HG02588 (cell line): Measurements from ENCODE around the gene FKBP15.

Source experiments
- ATAC-seq: cut with Tn5 transposase; IDR thresholded peaks from one replicate; pipeline ENCODE4 v1.9.1; 2021; ENCODE audit warnings: mild to moderate bottlenecking, moderate library complexity; ENCODE audit not compliant: unreplicated experiment

FKBP15 gene

DNA sequence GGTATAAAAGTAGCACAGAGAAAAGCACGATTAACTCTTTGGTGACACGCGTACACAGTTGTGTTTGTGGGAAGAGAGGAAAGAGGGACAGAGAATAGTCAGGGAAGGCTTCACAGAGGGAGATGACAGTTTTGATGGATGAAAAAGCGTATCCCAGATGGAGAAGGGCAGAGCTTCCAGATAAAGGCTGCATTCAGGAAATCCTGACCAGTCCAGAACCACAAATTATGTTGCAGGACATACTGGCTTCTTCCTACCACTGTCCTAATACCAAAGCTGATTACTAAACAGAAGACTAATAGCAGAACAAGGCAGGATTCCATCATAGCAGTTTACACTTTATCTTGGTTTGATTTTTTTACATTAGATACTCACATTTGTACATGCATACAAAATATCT is 35.8 kb downstream of the FKBP15 start:
- ATAC-seq: no peak

DNA sequence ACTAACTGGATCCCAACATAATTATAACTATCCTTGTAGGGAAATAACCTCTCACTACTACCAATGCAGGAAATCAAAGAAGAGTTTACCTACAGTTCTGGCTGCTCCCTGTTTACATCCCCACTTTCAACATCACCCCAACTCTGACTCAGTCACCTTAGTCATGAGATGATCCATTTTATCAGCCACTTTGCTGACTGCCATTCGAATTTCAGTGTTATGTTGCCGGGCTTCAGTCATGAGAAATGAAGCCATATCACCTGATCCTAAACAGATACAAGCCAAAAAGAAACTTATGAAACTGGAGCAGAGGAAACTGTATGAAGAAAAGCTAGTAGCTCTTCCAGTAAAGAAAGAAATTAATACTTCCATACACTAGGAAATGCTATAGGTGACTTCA is 36.5 kb downstream of the FKBP15 start:
- ATAC-seq: no peak

- no peak for ATAC-seq
Observed at GRCh38 chr9:113183956-113184488, 37.1 kb downstream of the FKBP15 start.

DNA sequence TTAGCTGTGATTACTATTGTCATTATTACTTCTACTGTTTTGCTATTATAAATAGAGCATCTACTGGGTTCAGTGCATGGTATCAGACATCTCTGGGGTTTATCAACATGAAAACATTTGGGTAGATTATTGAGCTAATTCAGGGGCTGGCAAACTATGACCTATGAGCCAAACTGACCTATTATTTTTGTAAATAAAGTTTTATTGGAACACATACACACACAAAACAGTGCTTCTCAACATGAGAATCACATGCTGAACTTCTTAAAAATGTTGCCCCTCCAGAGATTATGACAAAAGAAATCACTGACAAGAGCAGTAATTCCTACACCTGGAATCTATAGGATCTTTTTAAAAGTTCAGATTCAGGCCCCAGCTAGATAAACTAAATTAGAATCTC is 39.9 kb downstream of the FKBP15 start:
- no peak for ATAC-seq

GRCh38 chr9:113179839-113180238 is 41.2 kb downstream of the FKBP15 start:
- no peak for ATAC-seq

DNA sequence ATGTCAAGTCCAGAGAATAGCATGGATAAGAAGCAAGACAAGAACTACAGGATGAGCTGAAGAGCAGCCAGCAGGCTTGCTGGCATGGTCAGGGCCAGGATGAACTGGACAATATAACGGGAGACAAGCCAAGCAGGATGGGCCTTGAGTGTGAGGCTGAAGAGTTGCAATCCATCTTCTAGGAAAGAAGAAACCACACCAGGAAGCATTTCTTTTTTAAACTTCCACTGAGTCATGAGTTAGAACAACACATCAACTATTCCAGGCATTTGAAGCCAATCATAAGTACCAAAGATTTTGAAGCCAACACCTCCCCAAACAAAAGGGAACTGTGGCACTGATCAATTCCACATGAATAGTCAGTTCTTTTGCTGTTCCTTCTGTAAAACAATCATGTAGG is 43.0 kb downstream of the FKBP15 start:
- ATAC-seq: no peak

DNA sequence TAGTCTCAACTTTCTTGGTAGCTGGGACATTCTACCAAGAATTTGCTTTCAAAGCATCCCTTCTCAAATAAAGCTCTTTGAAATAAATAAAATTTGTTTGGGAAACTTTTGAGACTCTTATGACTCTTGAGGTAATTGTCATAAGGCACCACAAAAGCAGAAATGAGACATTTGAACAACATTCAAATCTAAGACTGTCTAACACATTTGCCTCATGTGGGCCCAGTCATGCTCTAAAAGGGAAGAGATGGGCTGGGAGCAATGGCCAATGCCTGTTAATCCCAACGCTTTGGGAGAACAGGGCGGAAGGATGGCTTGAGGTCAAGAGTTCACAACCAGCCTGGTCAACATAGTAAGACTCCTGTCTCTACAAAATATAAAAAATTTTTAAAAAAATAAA is 43.8 kb downstream of the FKBP15 start:
- ATAC-seq: no peak

DNA sequence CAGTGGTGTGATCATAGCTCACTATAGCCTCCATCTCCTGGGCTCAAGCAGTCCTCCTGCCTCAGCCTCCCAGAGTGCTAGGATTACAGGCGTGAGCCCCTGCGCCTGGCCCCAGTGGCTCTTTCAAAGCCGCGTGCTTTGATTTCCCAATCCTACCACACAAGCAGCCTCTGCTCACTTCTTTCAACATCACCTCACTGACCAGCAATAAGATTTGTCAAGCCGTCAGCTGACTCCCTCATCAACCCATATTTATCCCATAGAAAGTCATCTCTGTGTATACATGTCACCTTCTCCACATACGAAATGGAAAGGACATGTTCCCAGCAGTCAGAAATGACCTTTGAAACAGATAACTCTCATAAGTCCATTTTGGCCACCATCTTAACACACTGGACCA is 44.3 kb downstream of the FKBP15 start:
- ATAC-seq: no peak

DNA sequence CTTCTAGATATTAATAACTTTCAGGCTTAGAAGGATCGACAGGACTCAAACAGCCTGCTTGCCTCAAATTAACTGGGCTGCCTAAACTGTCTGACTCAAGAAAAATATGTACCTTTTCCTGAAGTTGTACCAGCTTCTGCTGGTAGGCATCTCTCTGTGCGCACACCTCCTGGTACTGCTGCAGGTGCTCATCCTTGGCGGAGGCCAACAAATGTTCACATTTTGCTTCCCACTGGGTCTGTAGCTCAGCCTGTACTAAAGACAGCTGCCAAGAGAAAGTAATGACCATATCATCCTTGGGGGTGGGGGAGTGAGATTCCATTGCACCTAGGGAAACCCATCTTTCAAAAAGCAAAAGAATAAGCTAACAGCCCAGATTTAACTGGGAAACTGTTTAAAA is 47.7 kb downstream of the FKBP15 start:
- ATAC-seq: no peak

DNA sequence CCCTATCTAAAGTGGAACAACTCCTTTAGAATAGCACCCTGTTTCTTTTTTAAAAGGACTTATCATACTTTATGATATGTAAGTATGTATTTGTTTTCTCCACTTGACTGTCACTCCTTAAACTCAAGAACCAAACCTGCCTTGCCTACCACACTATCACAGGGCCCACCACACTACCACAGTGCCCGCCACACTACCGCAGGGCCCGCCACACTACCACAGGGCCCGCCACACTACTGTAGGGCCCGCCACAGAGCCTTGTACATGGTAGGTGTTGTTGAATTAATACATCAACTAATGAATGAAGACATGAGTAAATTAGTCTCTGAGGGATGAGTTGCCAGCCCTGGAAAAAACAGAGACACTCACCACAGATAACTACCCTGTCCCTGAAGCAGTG is 52.3 kb downstream of the FKBP15 start:
- no peak for ATAC-seq

DNA sequence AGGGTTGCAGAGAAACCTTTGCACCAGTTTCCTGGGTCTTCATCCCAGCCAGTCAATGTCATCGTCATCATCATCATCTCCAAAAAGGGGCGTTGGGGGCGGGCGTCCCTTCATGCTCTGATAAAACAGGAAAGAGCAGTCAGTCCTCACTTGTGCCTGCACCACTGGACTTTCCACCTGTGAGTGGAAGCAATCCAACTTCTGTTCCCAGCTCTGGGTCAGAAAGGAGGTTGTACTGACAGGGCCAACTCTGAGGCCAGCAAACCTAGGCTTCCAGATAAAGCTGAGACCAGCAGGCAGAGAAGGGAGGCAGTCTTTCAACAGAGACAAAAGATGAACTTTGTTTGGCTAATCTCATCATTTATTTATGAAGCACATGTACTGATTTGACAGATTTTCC is 55.0 kb downstream of the FKBP15 start:
- ATAC-seq: no peak

- ATAC-seq: no peak
Observed at GRCh38 chr9:113164536-113165300, 56.4 kb downstream of the FKBP15 start.

GRCh38 chr9:113163001-113163400 is 58.1 kb downstream of the FKBP15 start:
- ATAC-seq: no peak

- no peak for ATAC-seq
Observed at GRCh38 chr9:113160571-113160970, 60.5 kb downstream of the FKBP15 start.

- ATAC-seq: no peak
Observed at GRCh38 chr9:113158446-113158845, 62.6 kb downstream of the FKBP15 start.

GRCh38 chr9:113156880-113157279 is 64.2 kb downstream of the FKBP15 start:
- ATAC-seq: no peak

DNA sequence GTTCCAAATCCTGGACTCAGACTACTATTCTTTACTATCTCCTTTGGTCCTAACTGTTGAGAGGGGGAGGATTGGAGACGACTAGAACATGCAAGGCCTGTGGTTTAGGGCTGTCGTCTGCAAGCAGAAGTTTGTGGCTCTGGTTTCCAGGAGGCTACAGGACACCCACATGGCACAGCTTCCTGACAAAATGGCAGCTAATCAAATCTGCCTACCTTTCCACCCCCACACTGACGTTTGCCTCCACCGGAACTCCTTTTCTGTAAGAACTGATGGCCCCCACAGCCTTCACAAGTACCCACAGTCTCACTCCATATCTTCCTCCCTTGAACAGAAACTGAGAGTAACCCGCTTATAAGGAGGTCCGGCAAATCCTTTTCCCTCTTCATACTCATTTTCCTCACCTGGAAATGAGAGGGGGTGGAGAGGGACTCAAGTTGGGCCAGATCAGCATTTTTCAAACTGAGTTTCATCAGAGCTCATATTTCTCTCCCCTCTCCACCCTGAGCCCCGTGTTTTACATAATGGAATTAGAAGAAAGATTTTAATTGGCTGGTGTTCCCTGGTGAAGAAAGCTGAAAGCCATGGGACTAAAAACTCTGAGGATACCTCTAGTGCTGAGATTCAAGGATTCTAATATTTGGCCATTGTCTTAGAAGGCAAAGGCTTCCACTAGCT is 65.0 kb downstream of the FKBP15 start:
- no peak for ATAC-seq

DNA sequence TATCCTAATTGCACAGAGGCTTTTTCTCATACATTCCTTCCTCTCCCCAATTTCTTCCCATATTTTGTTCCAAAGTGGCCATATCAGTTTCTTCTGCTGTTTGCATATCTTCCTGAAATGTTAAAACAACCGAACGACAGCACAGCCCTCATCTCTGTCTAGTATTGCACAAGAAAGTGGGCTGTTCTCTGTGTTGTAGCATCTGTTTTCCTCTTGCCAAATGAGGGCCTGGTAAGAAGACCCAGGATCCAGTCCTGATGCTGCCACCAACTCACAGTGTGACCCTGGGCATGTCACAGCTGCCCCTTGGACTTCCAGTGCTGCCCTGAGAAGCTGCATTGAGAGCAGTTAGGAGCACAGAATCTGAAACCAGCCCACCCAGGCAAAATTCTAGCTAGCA is 66.1 kb downstream of the FKBP15 start:
- ATAC-seq: no peak

DNA sequence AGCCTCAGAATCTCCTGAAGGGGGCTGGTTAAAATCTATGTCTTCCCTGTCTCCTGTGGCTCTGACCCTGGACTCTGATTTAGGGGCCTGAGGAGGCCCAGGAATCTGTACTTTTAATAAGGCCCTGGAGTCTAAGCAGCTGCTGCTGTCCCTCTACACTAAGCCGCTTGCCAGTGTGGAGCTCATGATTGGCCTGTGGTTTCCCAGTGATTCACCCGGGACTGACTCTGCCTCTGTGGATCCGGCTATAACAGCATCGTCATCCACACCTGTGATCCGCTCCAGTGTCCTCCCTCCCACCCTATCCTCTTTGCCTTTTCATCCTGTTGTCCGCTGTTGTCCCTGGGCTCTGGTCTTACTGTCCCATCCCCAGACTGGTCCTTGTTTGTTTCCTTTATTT is 66.6 kb downstream of the FKBP15 start:
- ATAC-seq: no peak

DNA sequence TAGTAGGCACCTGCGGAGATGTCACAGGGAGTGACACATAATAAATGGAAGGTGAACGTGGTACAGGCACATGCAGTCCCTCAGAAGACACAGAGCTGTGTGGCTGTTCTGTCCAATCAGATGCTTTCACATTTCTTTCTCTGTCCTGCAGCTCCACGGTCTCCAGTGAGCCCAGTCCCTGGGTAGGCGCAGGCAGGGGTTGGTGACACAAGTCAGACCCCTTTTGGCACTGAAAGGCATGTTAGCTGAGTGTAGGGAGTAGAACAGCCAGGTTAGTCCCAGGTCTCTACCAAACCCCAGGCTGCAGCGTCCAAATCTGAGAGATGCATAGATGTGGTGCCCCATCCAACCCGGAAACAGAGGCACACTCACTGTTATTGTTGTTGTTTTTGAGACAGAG is 67.5 kb downstream of the FKBP15 start:
- ATAC-seq: no peak

- no peak for ATAC-seq
Observed at GRCh38 chr9:113152699-113153098, 68.4 kb downstream of the FKBP15 start.
